Lung (tissue), 12 donors: ENCODE measurements around the gene CMTR1. TPM values are rescaled to one million over a fixed set of nuclear protein-coding genes. Genes with fewer than 3 reads are reported as not detected.

Experiments
- ATAC-seq: fragments of 200-7000 bp; cut with Tn5 transposase; one replicate; pipeline ENCODE4 v1.9.1; 2020; ENCODE audit warnings: moderate number of reproducible peaks; ENCODE audit not compliant: insufficient read depth, low FRiP score
- DNase-seq, 3 donors: peaks; one replicate each; pipeline ENCODE4 v3.0.0-alpha.2; 2013 to 2017
- H3K27ac ChIP-seq, 2 donors: one replicate each; pipeline ENCODE4 v1.5.1; 2013; ENCODE audit warnings: mild to moderate bottlenecking in 2 of 2, moderate library complexity in 2 of 2, control low read depth in 1 of 2, inconsistent platforms in 1 of 2, low read depth in 1 of 2, low read length in 1 of 2
- H3K27me3 ChIP-seq, 3 donors: one replicate each; pipeline ENCODE4 v1.5.1; 2013; ENCODE audit warnings: low read length in 2 of 3; ENCODE audit not compliant: control insufficient read depth in 3 of 3, insufficient read depth in 3 of 3
- H3K36me3 ChIP-seq, 4 donors: one replicate each; pipeline ENCODE4 v1.5.1; 2013; ENCODE audit warnings: low read length in 4 of 4, mild to moderate bottlenecking in 1 of 4, moderate library complexity in 1 of 4; ENCODE audit not compliant: control insufficient read depth in 4 of 4, insufficient read depth in 4 of 4
- H3K4me1 ChIP-seq, 5 donors: one replicate each; pipeline ENCODE4 v1.5.1; 2013; ENCODE audit warnings: low read length in 5 of 5, mild to moderate bottlenecking in 2 of 5, moderate library complexity in 1 of 5; ENCODE audit not compliant: control insufficient read depth in 5 of 5, insufficient read depth in 5 of 5
- H3K4me3 ChIP-seq: one replicate; pipeline ENCODE4 v1.5.1; 2013; ENCODE audit warnings: mild to moderate bottlenecking, control low read depth, moderate library complexity
- H3K9ac ChIP-seq, 2 donors: one replicate each; pipeline ENCODE4 v1.5.1; 2013; ENCODE audit warnings: low read length in 2 of 2, control low read depth in 1 of 2; ENCODE audit not compliant: insufficient read depth in 1 of 2
- H3K9me3 ChIP-seq, 4 donors: one replicate each; pipeline ENCODE4 v1.5.1; 2013; ENCODE audit warnings: low read length in 3 of 4, mild to moderate bottlenecking in 1 of 4, moderate library complexity in 1 of 4; ENCODE audit not compliant: control insufficient read depth in 4 of 4, insufficient read depth in 3 of 4
- WGBS, 2 donors: extraction: QIAGEN DNeasy Blood & Tissue Kit; methylation state at CpG; one replicate each; pipeline ENCODE4 v1.1.7; 2013; 5-methylcytosine and 5-hydroxymethylcytosine counted together
- polyA plus RNA-seq, 2 donors: library from polyadenylated mRNA; stranded (reverse); fragments of 200-250 nt; gene quantifications; one replicate each; pipeline ENCODE4 v1.2.1, GENCODE V29; 2013
- total RNA-seq, 2 donors: library from RNA; depleted of rRNA in 1 of 2; stranded (reverse); fragments of >200 nt in 1 of 2; gene quantifications; one replicate each; pipeline ENCODE4 v1.2.1, GENCODE V29; 2014 to 2021
- TF ChIP-seq, protein P1 (sequence below): IDR thresholded peaks from 2 replicates; pipeline ENCODE4 v1.5.1; 2012; ENCODE audit warnings: mild to moderate bottlenecking; ENCODE audit errors: control extremely low read depth, extremely low read depth
- donor health status: control.
- donor health status: control.
- donor health status: Bipolar disorder and iron deficiency.
- donor health status: healthy.
- donor health status: DM: yes; HTN: yes; CAD: no.

CMTR1 gene
- total and polyA plus RNA-seq, 4 donors = 18.8 to 39.3 (median 26.6) TPM

DNA sequence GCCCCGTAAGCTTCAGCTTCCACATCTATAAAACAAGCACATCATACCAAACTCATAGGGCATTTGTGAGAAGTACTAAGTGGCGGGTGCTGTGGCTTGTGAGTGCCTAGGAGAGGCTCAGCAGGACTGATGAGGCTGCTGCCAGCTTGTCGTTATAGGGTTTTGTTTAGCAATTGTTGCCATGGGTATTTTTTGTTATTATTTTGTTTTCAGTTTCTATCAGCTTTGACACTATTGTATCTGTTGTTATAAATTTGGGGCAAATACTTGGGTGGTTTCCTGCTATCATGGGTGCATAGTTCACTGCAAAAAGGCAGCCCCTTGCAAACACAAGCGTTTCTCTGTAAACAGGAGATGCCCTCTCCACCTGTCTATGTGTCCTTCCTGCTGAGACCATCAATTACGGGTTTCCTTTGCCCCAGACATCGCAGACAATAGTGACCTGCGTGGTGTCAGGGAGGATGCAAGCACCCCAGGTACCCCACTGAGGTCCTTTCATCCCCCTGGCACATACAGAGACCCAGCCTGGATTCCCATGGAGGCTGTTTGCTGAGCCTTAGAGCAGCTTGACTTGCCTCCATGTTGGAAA is 69.8 kb downstream of the CMTR1 start:
- Histone ChIP-seq H3K9me3 (no peaks in the 10 kb centered on the region), H3K27ac (peak overlapping the region in 1 of 2 donors; percentile 26), H3K9ac (no peak overlapping the region), H3K36me3 (no peaks in the 10 kb centered on the region), H3K4me3 (no peak overlapping the region), H3K27me3 (no peaks in the 10 kb centered on the region), H3K4me1 (peaks cover 0 to 5% (median 3%) of the 10 kb centered on the region in 5 donors)
- 45 to 58% methylated on average over 7 of the region's 7 CpGs for WGBS, 2 donors
- ATAC-seq = no peak
- no peak for DNase-seq
- TF ChIP-seq, protein P1, sequence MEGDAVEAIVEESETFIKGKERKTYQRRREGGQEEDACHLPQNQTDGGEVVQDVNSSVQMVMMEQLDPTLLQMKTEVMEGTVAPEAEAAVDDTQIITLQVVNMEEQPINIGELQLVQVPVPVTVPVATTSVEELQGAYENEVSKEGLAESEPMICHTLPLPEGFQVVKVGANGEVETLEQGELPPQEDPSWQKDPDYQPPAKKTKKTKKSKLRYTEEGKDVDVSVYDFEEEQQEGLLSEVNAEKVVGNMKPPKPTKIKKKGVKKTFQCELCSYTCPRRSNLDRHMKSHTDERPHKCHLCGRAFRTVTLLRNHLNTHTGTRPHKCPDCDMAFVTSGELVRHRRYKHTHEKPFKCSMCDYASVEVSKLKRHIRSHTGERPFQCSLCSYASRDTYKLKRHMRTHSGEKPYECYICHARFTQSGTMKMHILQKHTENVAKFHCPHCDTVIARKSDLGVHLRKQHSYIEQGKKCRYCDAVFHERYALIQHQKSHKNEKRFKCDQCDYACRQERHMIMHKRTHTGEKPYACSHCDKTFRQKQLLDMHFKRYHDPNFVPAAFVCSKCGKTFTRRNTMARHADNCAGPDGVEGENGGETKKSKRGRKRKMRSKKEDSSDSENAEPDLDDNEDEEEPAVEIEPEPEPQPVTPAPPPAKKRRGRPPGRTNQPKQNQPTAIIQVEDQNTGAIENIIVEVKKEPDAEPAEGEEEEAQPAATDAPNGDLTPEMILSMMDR = no peak

DNA sequence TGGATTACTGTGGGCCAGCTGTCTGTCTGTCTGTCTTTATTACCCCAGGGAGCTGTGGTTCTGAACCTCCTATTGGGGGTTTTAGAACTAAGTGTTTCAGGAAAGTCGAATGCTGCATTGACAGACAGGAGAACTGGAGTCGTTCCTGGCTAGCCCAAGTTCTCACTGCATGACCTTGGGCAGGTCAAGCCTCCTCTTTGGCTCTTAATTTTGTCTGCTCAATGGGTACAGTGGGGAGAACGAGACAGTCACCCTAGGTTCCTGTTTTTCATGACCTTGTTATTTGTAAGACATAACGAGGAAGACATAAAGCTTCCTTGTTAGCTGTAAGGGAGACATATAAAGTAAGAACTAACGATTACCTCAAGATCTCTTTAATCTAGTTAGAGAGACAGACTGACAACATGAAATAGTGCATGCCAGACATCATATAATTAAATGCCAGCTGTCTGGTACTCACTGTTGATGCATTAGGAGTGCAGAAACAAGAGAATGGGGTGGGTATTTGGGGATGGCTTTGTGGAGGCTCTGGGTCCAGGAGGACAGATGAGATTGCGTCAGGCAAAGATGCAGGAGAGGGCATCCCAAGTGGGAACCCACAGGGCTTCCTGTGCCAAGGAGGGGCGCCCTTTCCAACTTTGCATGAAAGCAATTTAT is 70.4 kb downstream of the CMTR1 start:
- no peak for ATAC-seq
- TF ChIP-seq, protein P1 = no peak
- DNase-seq = no peak
- Histone ChIP-seq H3K27me3 (no peaks in the 10 kb centered on the region), H3K9me3 (no peaks in the 10 kb centered on the region), H3K4me1 (peaks cover 0 to 5% (median 3%) of the 10 kb centered on the region in 5 donors), H3K27ac (no peak overlapping the region), H3K4me3 (no peak overlapping the region), H3K9ac (no peak overlapping the region), H3K36me3 (no peaks in the 10 kb centered on the region)
- 48 to 56% methylated on average over 7 of the region's 7 CpGs for WGBS, 2 donors

DNA sequence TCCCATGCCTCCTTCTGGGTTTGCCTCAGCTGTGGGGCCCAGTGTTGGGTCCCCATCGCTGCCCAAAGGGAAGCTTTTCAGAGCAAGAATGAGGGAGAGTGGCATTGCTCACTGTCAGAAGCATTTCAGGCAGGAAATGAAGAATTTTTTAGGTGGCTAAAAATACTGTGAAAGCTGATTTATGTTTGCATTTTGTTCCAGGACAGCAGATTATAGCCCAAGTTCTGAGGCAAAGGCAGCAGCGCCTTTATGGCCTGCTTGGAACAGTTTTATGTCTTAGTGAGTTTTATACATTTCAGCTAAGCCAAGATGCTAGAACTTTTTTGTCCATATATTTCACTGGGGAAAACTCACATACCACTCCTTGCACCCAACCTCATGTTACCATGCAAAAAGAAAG is 71.0 kb downstream of the CMTR1 start:
- Histone ChIP-seq H3K27ac (no peak overlapping the region), H3K27me3 (no peaks in the 10 kb centered on the region), H3K9me3 (no peaks in the 10 kb centered on the region), H3K4me1 (peaks cover 0 to 2% (median under 1%) of the 10 kb centered on the region in 5 donors), H3K36me3 (no peaks in the 10 kb centered on the region), H3K9ac (no peak overlapping the region), H3K4me3 (no peak overlapping the region)
- DNase-seq (no peak), ATAC-seq (no peak)
- TF ChIP-seq, protein P1 = no peak
- 39 to 60% methylated on average over 2 of the region's 2 CpGs for WGBS, 2 donors

DNA sequence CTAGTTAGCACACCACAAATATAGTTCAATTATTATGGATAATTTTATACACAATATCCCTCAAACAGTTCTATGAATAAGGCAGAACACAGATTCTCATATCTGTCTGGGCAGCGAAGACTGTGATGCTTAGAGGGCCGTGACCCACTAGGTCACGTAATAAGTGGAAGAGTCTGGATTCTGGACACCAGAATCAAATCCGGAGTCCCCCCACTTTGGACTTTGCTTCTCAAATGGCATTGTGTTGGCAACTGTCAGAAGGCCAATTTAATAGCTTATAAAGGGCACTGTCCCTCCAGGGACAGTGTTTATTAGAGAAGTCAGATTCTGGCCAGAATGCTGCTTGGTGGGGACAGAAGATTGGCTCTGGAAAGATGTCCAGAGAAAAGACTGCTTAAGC is 73.5 kb downstream of the CMTR1 start:
- no peaks in the 10 kb centered on the region for H3K4me1 ChIP-seq
- no peak overlapping the region for H3K27ac ChIP-seq
- H3K4me3 ChIP-seq = no peak overlapping the region
- ATAC-seq = no peak
- no peak for DNase-seq
- no peaks in the 10 kb centered on the region for H3K9me3 ChIP-seq
- H3K9ac ChIP-seq = no peak overlapping the region
- TF ChIP-seq, protein P1 = no peak
- H3K36me3 ChIP-seq = no peaks in the 10 kb centered on the region
- H3K27me3 ChIP-seq = peaks cover 0 to 3% (median 0%) of the 10 kb centered on the region in 3 donors
- 97 to 98% methylated on average over 4 of the region's 4 CpGs for WGBS, 2 donors
